Epithelial cell of proximal tubule (primary cell): ENCODE measurements around the gene FGB. TPM values are rescaled to one million over a fixed set of nuclear protein-coding genes. Genes with fewer than 3 reads are reported as not detected.

Experiments used
- total RNA-seq: library from RNA; depleted of rRNA; stranded (reverse); fragments of >200 nt; gene quantifications from 2 replicates; pipeline ENCODE4 v1.2.3, GENCODE V29; 2015

The FGB gene
- total RNA-seq, 1 donor from 2014 or later: 2.9 TPM

Other genes starting within 250 kb of the FGB start
- 0.12 and 0.87 TPM in 2 replicates for gene DCHS2, start 71.2 kb upstream of the FGB start, total RNA-seq
- 54.0 and 94.4 TPM in 2 replicates for gene PLRG1, start 12.6 kb upstream of the FGB start, total RNA-seq
- gene FGA, start 27.7 kb downstream of the FGB start, total RNA-seq: 0.22 TPM in 1 of 2 replicates, not detected in the other
- gene FGG, start 49.6 kb downstream of the FGB start, total RNA-seq: 0.23 TPM in 1 of 2 replicates, not detected in the other
- 0.43 and 2.2 TPM in 2 replicates for gene LRAT, start 181.0 kb downstream of the FGB start, total RNA-seq
- gene RBM46, start 218.3 kb downstream of the FGB start, total RNA-seq: 0.40 and 0.43 TPM in 2 replicates